ENCODE results near the gene PAK2. TPM values are rescaled to one million over a fixed set of nuclear protein-coding genes. Genes with fewer than 3 reads are reported as not detected.
A peak's percentile ranks its signal among the peaks of the same experiment; 100 is the strongest.

Gene PAK2
- total RNA-seq, 1 donor from 2014 or later: 53.6 TPM

DNA sequence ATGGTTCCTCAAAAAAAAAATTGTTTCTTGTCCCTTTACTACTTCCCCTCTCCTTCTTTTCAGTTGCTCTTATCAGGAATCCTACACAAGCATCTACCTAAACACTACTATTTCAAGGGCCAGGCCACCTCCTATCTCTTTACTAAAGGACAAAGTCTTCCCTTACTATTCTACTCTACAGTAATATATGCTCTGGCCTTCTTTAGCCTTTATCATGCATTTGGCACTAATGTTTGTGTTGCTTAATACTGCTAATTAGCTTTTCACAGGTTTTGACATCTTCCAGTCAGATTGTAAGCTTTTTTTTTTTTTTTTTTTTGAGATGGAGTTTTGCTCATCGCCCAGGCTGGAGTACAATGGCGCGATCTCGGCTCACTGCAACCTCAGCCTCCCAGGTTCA lies 32.9 kb upstream of the PAK2 start:
- H2AFZ ChIP-seq (replicated peaks): no peak overlapping the region
- no peaks in the 10 kb centered on the region for H4K20me1 ChIP-seq (ENCODE audit: low read depth)
- peaks cover 9% of the 10 kb centered on the region for H3K27me3 ChIP-seq
- H3K4me1 ChIP-seq: no peaks in the 10 kb centered on the region
- no peaks in the 10 kb centered on the region for H3K79me2 ChIP-seq (ENCODE audit: low read depth)
- Mint-ChIP-seq H3K27me3 (ENCODE audit: insufficient read depth, low read depth) (no peaks in the 10 kb centered on the region), H3K9me3 (no peaks in the 10 kb centered on the region), H3K4me3 (no peak overlapping the region), H3K27ac (no peak overlapping the region), H3K36me3 (peaks cover 5% of the 10 kb centered on the region), H3K4me1 (peaks cover 9% of the 10 kb centered on the region)
- no peaks in the 10 kb centered on the region for H3K36me3 ChIP-seq
- no peak overlapping the region for H3K27ac ChIP-seq
- no peak overlapping the region for H3K4me3 ChIP-seq
- TF ChIP-seq CTCF (IDR thresholded peaks at IDR 0.05) (no peak), EZH2phosphoT487 (IDR thresholded peaks at IDR 0.05) (no peak), EZH2 (IDR thresholded peaks at IDR 0.05) (no peak)
- H3K9me3 ChIP-seq (ENCODE audit: low read depth): no peaks in the 10 kb centered on the region
- no peak overlapping the region for H3K9ac ChIP-seq
- H3F3A ChIP-seq (ENCODE audit: low read depth): peaks cover 7% of the 10 kb centered on the region
- no peak overlapping the region for H3K4me2 ChIP-seq
- no peak for DNase-seq (ENCODE audit: low spot score)

DNA sequence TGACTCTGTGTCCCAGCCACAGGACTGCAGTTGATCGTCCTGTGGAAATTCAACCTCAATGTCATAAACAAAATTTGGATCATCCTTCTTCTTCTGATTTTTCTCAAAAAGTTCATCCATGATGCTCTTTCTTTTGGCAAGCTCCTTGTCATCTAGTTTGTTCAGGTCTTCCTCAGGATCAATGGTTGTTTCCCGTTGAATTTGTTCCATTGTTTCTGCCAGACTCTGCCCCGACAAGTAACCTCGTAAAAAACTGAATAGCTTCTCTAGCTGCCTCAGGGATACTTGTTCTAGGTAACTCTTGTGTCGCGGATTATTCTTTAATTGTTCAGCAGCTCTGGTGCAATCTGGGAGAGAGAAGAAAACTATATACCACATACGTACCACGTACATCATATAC lies 32.1 kb upstream of the PAK2 start:
- H3K36me3 ChIP-seq: no peaks in the 10 kb centered on the region
- TF ChIP-seq EZH2 (IDR thresholded peaks at IDR 0.05) (no peak), CTCF (IDR thresholded peaks at IDR 0.05) (no peak), EZH2phosphoT487 (IDR thresholded peaks at IDR 0.05) (no peak)
- no peaks in the 10 kb centered on the region for H3K9me3 ChIP-seq (ENCODE audit: low read depth)
- H3K27ac ChIP-seq: no peak overlapping the region
- Mint-ChIP-seq H3K4me1 (peaks cover 11% of the 10 kb centered on the region), H3K27me3 (ENCODE audit: insufficient read depth, low read depth) (no peaks in the 10 kb centered on the region), H3K36me3 (peaks cover 5% of the 10 kb centered on the region), H3K4me3 (no peak overlapping the region), H3K27ac (no peak overlapping the region), H3K9me3 (no peaks in the 10 kb centered on the region)
- no peak overlapping the region for H3K4me3 ChIP-seq
- H3K79me2 ChIP-seq (ENCODE audit: low read depth): no peaks in the 10 kb centered on the region
- H2AFZ ChIP-seq (replicated peaks): no peak overlapping the region
- no peaks in the 10 kb centered on the region for H4K20me1 ChIP-seq (ENCODE audit: low read depth)
- no peaks in the 10 kb centered on the region for H3K4me1 ChIP-seq
- peaks cover 9% of the 10 kb centered on the region for H3K27me3 ChIP-seq
- H3K4me2 ChIP-seq: no peak overlapping the region
- H3K9ac ChIP-seq: no peak overlapping the region
- H3F3A ChIP-seq (ENCODE audit: low read depth): peaks cover 10% of the 10 kb centered on the region
- no peak for DNase-seq (ENCODE audit: low spot score)

GRCh38 chr3:196708467-196708866 lies 31.2 kb upstream of the PAK2 start:
- no peaks in the 10 kb centered on the region for H4K20me1 ChIP-seq (ENCODE audit: low read depth)
- peaks cover 5% of the 10 kb centered on the region for H3K79me2 ChIP-seq (ENCODE audit: low read depth)
- H3K27me3 ChIP-seq: peaks cover 9% of the 10 kb centered on the region
- no peak overlapping the region for H3K27ac Mint-ChIP-seq
- no peaks in the 10 kb centered on the region for H3K9me3 Mint-ChIP-seq
- no peak for TF ChIP-seq EZH2 (IDR thresholded peaks at IDR 0.05)
- peaks cover 2% of the 10 kb centered on the region for H3K4me1 ChIP-seq
- H3K4me2 ChIP-seq: no peak overlapping the region
- no peak overlapping the region for H2AFZ ChIP-seq (replicated peaks)
- no peaks in the 10 kb centered on the region for H3K9me3 ChIP-seq (ENCODE audit: low read depth)
- H3K27ac ChIP-seq: no peak overlapping the region
- peaks cover 8% of the 10 kb centered on the region for H3K36me3 Mint-ChIP-seq
- no peak overlapping the region for H3K9ac ChIP-seq
- H3K36me3 ChIP-seq: no peaks in the 10 kb centered on the region
- no peak overlapping the region for H3K4me3 Mint-ChIP-seq
- H3K4me1 Mint-ChIP-seq: peaks cover 17% of the 10 kb centered on the region
- DNase-seq (ENCODE audit: low spot score): no peak
- peaks cover 6% of the 10 kb centered on the region for H3K27me3 Mint-ChIP-seq (ENCODE audit: insufficient read depth, low read depth)
- H3F3A ChIP-seq (ENCODE audit: low read depth): peaks cover 17% of the 10 kb centered on the region
- no peak overlapping the region for H3K4me3 ChIP-seq

DNA sequence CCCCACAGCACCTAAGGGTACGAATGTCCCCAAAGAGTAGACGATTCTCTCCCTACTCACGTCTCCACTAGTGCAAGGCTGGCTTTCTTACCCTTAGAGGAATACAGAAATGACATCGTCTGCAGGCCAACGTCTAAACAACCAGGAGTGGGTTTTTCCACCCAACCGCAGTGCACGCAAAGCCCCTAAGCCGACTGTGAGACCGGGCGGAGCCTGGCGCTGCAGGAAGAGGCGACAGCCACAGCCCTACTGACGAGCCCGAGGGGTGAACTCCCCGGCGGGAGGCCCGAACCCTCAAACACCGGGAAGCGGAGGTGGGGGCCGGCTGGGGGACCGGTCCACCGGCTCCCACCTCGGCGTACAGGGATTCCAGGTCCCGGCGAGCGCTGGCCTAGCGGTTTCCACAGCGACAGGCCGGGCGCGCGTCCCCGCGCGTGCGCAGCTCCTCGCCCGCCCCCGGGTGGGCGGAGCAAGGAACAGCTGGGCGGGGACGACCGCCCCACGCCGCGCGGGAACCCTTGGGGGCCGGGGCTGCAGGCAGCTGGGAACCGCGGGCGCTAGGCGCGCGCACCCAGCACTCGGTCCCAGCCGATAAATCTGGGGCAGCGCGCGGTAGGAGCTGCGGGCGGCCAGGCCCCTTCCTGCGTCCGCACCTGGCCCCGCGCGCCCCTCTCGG lies 27.7 kb upstream of the PAK2 start, which contains the start of the genes CEP19 and PIGX:
Gene CEP19, minus strand, starts transcription at position 413 of the 676 bp plus-strand sequence. CDS start 3,593 bp downstream, outside the sequence.
Gene PIGX, plus strand, starts transcription at position 540 of the 676 bp plus-strand sequence.
- Histone ChIP-seq H3F3A (ENCODE audit: low read depth) (peaks cover 17% of the 10 kb centered on the region), H3K4me1 (peaks cover 2% of the 10 kb centered on the region), H3K9ac (peak within 1 kb of the TSS; percentile 40), H3K27ac (no peak within 1 kb of the TSS), H3K36me3 (no peaks in the 10 kb centered on the region), H4K20me1 (ENCODE audit: low read depth) (no peaks in the 10 kb centered on the region), H3K79me2 (ENCODE audit: low read depth) (peaks cover 8% of the 10 kb centered on the region), H3K4me2 (peak within 1 kb of the TSS; percentile 84), H3K9me3 (ENCODE audit: low read depth) (no peaks in the 10 kb centered on the region), H3K27me3 (peaks cover 9% of the 10 kb centered on the region), H2AFZ (replicated peaks) (peak within 1 kb of the TSS; percentile 94), H3K4me3 (peak within 1 kb of the TSS; percentile 75)
- DNase-seq (ENCODE audit: low spot score): peak; percentile 89
- peaks cover 22% of the 10 kb centered on the region for H3K4me1 Mint-ChIP-seq
- H3K27ac Mint-ChIP-seq: peak within 1 kb of the TSS; percentile 34
- TF ChIP-seq EZH2phosphoT487 (IDR thresholded peaks at IDR 0.05): no peak
- no peak for TF ChIP-seq EZH2 (IDR thresholded peaks at IDR 0.05)
- TF ChIP-seq CTCF (IDR thresholded peaks at IDR 0.05): no peak
- H3K27me3 Mint-ChIP-seq (ENCODE audit: insufficient read depth, low read depth): peaks cover 6% of the 10 kb centered on the region
- peak within 1 kb of the TSS; percentile 98 for H3K4me3 Mint-ChIP-seq
- no peaks in the 10 kb centered on the region for H3K9me3 Mint-ChIP-seq
- peaks cover 8% of the 10 kb centered on the region for H3K36me3 Mint-ChIP-seq

Data from neural progenitor cell (in vitro differentiated cells).